AG20443 (cell line): ENCODE measurements around the gene CCDC181.

ENCODE experiments used
- DNase-seq: peaks from one replicate; pipeline ENCODE4 v3.0.0; 2012; ENCODE audit warnings: low spot score, mixed read lengths

CCDC181 gene

GRCh38 chr1:169395955-169396354 is 31.3 kb downstream of the CCDC181 start:
- no peak for DNase-seq

GRCh38 chr1:169392406-169392805 is 34.9 kb downstream of the CCDC181 start:
- DNase-seq, result no peak

- no peak for DNase-seq
Measured at GRCh38 chr1:169390303-169390702, 37.0 kb downstream of the CCDC181 start.

DNA sequence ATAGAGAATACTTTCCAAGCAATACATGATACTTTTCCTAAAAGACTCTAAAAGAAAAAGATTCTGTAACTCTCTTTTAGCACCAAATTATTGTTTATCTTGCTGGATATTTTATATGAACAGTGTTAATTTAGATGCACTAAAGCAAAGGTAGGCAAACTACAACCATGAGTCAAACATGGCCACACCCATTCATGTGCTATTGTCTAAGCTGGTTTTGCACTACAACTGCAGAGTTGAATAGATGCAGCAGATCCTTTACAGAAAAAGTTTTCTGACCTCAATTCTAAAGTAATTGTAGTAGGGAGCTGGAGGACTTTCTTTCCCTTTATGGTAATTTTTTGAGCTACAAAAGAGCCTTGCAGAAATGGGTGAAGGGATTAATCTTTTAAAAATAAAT is 39.9 kb downstream of the CCDC181 start:
- DNase-seq, result no peak

- no peak for DNase-seq
Measured at GRCh38 chr1:169383449-169383848, 43.8 kb downstream of the CCDC181 start.

- no peak for DNase-seq
Measured at GRCh38 chr1:169381162-169381561, 46.1 kb downstream of the CCDC181 start.

GRCh38 chr1:169371404-169371803 is 55.9 kb downstream of the CCDC181 start:
- no peak for DNase-seq

GRCh38 chr1:169368406-169368769 is 58.9 kb downstream of the CCDC181 start:
- peak; percentile 20 for DNase-seq

- DNase-seq, result peak; percentile 97
Measured at GRCh38 chr1:169367686-169368405, 59.4 kb downstream of the CCDC181 start, which contains the start of the genes BLZF1 and NME7. BLZF1 (plus strand) TSS chr1:169368195; CDS start chr1:169369523, 1,328 bp downstream. NME7 (minus strand) TSS chr1:169367797; CDS start chr1:169367710, 87 bp downstream.

DNA sequence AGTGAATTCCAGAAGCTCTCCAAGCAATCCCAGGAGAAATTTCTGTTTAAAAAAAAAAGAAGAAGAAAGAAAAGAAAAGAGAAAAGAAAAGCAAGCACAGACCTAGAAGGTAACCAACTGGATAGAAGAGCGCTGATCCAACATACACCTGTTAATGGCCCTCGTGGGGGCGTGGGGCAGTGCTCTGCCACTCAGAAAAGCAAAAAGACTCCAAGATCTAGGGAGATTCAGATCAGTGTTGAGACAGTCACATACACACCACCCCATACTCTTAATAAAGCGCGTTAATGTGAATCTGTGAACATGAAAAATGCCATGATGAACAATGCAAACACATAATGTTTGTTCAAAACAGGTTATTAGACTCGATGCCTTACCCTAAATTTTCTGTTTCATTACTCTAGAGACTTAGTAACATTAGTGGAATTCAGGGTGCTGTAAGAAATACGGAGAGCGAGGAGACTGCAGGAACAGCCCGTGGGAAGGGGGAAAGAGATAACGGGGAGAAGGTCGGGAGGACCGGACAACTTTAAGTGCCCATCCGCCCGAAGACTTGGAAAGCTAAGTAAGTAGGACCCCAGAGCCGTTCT is 60.1 kb downstream of the CCDC181 start:
- DNase-seq, result no peak

DNA sequence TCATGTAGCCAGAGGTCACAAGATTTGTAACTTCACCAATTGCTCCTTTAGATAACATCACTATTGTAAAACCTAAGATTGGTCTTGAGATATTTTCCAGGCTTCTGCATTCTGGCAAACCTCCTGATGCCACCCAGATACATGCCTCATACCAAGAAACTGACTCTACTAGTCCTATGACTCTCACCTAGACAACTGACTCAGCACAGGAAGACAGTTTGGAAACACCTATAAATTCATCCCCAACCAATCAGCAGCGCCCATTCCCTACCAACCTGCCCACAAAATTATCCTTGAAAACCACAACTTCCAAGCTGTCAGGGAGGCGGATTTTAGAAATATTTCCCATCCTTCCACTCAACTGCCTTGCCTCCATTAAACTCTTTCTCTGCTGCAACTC is 62.3 kb downstream of the CCDC181 start:
- DNase-seq, result no peak

- peak; percentile 24 for DNase-seq
Measured at GRCh38 chr1:169363046-169363730, 64.1 kb downstream of the CCDC181 start.

DNA sequence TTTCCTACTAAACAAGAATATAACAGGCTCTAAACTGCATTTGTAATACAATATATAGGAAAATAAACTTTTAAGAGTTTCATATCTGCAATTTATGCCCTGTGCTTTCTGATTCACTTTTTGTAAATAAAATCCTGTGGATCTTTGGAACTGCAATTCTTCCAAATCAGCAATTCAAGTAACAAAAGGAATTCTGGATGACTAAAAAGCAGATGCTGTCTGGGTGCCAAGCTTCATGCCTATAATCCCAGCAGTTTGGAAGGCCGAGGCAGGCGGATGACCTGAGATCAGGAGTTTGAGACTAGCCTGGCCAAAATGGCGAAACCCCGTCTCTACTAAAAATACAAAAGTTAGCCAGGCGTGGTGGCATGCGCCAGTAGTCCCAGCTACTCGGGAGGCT is 66.0 kb downstream of the CCDC181 start:
- DNase-seq, result no peak

GRCh38 chr1:169360415-169360814 is 66.9 kb downstream of the CCDC181 start:
- no peak for DNase-seq

- peak; percentile 34 for DNase-seq
Measured at GRCh38 chr1:169348383-169349036, 78.8 kb downstream of the CCDC181 start.

DNA sequence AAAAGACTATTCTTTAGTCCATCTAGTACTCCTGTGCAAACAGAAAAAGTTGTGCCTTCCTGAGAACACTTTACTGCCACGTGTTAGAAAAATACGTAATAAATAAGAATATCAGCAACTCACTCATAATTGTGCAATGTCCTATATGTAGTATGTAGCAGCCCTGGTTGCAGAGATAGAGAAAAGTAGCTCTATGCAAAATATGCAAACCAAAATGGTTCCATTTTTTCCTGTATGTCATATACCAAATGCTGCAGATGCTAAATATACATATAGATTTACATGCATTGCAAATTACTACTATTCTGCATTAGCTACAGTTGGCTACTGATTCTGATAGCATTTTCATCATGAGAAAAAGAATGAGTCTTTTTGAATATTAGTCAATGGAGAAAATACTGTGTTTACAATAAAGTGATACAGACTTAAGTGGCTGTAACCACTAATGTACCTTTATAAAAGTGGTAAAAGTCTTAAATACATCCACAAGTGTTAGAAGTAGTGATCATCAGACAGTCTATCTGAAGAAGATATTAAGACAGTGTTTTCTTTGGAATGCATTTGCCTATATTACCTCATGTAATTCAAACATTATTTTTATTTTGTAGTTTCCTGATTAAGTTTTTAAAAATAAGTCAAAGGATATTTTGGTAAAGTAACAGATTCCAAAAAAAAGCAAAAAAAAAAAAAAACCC is 79.4 kb downstream of the CCDC181 start:
- no peak for DNase-seq

GRCh38 chr1:169346036-169346589 is 81.2 kb downstream of the CCDC181 start:
- no peak for DNase-seq

DNA sequence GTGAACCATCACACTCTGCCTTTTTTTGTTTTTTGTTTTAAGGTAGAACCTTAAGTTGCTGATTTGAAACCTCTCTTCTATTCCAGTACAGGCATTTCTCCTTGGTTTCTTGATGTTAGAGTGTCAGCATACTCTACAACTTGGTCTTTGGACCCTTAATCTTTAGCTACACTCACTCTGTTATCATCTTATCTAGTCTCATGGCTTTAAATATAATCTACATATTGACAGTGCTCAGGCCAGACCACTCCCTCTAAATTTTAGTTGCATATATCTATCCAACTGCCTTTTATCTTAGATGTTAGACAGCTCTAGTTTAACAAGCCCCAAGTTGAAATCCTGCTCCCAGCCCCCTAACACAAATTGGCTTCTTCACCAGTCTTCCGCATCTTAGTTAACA is 81.8 kb downstream of the CCDC181 start:
- DNase-seq, result no peak
